Fibroblast of skin of left quadriceps (primary cell): ENCODE data around the gene BIRC2.

ENCODE experiments used
- DNase-seq, 2 experiments: peaks; one replicate each; pipeline ENCODE4 v3.0.0-alpha.2; 2013; ENCODE audit warnings: low read depth in 2 of 2

Gene BIRC2

DNA sequence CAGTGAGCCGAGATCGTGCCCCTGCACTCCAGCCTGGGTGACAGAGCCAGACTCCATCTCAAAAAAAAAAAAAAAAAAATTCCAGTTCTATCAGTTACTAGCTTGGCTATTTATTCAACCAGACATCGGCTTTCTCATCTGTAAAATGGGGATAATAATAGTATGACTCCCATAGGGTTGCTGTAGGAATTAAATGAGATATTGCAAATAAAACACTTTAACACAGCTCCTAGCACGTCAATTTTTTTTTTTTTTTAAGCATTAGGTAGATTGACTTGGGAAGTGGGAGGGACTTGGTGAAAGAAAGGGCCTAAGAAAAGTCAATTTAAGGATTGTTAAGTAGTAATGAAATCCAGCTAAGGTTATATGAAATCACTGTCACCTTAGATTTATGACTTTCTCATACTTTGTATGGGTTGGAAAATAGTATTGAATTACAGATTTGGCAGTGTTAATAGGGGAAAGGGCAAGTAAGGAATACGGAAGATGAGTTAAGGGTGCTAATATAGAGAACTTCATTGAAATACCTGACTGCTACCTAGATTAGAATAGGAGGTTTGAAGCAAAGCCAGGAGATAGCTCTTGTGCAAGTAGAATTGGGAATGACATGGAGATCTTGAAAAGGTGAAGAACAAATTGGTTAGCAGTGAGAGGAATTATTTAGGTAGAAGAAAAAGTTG is 28.8 kb downstream of the BIRC2 start:
- DNase-seq: no peak

DNA sequence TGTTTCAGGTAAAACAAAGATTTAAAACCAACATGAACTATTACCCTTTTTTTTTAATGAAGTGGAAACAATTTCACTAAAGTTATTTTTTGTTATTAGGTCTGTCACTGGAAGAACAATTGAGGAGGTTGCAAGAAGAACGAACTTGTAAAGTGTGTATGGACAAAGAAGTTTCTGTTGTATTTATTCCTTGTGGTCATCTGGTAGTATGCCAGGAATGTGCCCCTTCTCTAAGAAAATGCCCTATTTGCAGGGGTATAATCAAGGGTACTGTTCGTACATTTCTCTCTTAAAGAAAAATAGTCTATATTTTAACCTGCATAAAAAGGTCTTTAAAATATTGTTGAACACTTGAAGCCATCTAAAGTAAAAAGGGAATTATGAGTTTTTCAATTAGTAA is 30.9 kb downstream of the BIRC2 start:
- no peak for DNase-seq

DNA sequence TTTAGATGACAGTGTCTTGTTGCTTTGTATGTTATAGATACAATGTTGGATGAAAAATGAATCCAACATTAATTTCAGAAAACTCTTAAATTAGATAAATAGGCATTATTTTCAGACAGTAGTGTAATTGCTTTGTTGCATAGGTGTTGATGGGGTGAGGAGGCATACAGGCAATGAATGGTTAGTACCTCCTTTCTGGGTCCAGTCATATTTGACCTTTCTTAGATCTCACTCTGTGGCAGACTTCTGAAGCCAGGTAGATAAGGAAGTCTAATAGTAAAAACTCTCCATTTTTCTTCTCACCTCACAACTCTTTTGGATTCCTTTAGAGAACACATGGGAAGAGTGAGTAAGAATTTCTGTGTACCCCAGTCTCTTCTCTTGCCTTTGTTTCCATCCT is 31.8 kb downstream of the BIRC2 start:
- no peak for DNase-seq

DNA sequence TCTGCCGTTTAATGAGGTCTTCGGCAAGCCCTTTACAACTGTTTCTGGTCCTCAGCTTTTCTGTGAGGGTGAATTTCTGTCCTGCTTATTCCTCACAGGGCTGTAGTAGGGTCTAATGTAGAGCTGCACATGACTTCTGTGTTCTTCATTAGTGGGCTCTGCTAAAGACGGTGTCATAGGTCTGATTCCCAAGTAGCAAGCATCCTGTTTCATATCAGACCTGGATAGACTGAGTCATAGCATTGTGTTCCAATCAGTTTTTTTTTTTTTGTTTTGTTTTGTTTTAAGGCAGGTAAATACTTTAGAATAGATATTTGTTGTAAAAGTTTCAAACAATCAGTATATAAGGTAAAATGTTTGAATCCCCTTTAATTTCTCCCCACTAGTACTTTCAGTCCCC is 35.4 kb downstream of the BIRC2 start:
- DNase-seq: no peak

DNA sequence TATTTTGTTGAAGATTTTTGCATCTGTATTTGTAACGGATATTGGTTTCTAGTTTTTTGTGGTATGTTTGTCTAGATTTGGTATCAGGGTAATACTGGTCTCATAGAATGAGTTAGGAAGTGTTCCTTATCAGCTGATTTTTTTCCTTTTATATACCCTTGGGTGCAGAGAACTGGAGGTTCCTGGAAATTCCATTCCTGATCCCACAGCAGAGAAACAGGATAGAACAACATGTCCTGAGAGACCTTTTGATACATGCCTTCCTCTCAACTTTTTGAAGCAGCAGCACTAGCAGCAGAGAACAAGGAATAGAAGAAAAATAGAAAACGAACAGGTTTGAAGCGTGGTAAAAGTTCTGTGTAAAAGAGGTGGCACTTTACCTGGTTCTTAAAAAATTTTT is 36.8 kb downstream of the BIRC2 start:
- DNase-seq: no peak

DNA sequence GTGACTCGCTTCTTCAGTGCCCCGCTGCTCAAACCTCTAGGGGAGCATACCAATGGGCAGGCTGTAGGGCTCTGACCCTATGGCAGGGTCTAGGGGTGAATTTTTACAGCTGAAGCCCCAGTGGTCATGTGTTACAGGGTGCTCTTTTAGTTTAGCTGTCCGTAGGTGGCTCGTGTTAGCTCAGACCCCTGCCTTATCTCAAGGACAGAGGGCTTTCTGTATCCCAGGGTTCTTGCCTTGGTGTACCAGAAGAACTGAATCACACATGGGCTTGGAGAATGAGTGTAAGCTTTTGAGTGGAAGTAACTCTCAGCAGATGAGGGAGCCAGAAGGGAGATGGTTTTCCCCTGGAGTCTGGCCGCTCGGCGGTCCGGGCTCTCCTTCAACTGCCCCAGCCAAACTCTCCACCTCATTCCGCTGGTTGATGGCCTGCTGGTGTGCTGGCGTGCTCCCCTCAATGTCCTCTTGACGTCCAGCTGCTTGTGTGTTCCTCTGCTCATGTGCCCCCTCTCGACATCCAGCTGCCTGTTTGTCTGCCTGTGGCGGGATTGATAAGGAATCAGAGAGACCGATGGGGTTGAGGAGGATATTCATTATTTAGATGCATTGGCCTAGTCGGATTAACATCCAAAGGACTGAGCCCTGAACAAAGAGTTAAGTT is 37.5 kb downstream of the BIRC2 start:
- no peak for DNase-seq

DNA sequence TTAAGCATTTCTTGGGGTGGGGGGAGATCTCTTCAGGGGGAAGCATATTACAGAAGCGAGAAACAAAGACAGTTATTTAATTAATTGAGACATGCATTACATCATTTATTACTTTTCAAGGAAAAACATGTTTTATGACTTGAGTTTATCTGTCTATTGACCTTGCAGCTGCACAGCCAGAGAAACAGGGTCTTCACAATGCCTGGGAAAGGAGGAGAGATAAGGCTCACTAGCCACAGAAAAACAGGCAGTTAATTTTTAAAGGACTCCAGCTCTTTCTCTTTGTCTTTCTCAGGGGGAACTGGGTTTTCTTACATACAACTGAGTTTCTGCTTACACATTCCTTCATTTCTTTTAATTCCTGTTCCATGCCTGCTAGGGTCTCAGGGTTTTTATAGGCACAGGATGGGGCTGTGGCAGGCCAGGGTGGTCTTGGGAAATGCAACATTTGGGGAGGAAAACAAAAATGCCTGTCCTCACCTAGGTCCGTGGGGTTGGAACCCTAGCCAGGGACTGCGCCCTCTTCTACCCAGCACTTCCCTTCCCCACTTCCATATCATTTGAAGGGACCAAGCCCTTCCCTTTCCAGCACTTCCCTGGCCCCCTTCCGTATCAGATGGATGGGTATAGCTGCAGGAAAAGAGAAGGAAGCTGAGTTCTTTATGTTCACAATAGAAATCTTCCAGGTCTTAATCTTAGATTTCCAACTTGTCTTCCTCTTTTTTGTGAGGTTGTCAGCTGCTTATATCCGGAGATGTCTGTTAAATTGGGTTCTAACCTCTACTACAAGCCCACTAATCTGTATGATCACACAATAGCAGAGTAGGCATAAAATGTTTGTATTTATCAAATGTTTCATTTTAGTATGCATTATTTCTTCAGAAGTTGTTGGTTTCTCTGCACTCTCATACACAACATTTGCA is 38.3 kb downstream of the BIRC2 start:
- DNase-seq: no peak

DNA sequence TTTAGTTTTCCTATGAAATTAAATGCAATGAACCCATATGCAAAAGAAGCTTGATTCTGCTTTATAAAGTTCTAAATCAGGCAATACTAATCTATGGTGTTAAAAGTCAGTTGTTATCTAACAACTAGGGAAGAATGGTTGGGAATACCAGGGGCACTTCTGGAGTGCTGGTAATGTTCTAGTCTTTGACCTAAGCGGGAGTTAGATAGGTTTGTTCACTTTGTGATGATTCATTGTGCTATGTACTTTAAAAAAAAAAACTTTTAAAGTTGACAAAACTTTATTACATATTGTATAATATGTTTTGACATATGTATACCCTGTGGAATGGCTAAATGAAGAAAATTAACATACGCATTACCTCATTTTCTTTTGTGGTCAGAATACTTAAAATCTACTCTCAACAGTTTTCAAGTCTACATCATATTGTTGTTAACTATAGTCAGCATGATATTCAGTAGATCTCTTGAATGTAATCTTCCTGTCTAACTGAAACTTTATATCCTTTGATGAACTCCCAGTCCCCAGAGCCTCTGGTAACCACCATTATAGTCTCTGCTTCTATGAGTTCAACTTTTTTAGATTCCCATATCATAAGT is 39.2 kb downstream of the BIRC2 start:
- no peak for DNase-seq

DNA sequence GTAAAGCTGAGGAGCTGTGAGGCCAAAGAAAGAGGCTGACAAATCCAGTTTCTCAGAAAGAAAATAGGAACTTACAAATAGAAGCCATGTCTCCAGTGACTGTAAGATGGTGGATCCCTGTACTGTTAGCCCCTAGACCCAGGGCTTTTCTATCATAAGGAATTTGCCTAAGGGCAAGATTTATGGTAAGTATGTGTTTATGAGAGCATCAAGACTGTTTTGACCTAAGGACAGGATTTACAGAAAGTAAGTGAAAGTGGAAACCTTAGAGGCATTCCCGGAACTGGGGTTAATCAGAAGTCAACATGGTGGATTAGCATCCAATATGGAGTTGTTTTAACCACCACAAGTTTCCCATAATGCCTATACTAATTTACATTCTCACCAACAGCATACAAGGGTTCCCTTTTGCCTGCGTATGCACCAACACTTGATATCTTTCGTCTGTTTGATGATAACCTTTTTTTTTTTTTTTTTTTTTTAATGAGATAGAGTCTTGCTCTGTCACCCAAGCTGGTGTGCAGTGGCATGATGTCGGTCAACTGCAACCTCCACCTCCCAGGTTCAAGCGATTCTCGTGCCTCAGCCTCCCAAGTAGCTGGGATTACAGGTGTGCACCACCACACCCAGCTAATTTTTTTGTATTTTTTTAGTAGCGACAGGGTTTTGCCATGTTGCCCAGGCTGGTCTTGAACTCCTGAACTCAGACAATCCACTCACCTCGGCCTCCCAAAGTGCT is 40.2 kb downstream of the BIRC2 start:
- DNase-seq: no peak

DNA sequence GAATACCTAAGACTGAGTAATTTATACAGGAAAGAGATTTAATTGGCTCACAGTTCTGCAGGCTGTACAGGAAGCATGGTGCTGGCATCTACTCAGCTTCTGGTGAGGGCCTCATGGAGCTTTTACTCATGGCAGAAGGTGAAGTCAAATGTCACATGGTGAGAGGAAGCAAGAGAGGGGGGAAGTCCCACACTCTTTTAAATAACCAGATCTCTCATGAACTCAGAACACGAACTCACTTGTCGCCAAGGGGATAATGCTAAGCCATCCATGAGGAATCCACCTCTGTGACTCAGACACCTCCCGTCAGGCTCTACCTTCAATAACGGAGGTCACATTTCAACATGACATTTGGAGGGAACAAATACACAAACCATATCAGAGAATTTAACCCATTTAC is 42.2 kb downstream of the BIRC2 start:
- DNase-seq: no peak

DNA sequence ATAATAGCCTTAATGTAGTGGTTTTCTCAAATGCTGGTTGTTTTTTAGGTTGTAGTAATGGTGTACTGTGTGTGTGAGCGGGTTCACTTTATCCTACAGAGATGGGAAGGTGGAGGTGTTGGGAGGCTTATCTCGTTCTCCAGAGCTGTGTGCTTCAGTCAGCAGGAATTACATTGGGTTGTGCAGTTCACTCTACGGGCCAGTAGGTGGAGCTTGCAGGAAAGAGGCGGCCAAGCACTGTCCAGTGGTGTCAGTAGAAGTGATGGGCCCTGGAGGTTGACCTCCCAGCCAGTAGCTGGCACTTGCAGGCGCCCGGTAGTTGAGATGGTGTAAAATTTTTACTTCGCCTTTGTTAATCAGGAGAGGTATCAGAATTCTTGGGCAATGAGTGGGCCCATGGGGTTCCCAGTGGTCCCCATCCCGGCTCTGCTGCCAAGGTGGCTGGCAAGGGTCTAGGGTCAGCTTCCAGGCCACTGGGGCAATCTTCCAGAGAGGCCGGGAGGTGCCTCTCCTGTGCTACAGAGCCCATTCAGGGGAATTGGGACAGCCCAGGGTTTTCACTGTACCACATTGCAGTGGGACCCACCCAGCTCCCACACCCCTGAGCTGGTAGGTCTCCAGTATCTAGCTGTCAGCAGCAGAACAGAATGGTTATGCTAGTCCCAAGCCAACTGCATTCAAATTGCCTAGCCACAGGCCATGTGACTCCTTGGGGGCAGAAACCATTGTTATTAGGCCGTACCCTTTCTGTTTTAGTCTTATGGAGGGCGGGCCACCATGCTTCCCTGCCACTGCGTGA is 43.9 kb downstream of the BIRC2 start:
- peak; percentile 17 to 19 for DNase-seq

DNA sequence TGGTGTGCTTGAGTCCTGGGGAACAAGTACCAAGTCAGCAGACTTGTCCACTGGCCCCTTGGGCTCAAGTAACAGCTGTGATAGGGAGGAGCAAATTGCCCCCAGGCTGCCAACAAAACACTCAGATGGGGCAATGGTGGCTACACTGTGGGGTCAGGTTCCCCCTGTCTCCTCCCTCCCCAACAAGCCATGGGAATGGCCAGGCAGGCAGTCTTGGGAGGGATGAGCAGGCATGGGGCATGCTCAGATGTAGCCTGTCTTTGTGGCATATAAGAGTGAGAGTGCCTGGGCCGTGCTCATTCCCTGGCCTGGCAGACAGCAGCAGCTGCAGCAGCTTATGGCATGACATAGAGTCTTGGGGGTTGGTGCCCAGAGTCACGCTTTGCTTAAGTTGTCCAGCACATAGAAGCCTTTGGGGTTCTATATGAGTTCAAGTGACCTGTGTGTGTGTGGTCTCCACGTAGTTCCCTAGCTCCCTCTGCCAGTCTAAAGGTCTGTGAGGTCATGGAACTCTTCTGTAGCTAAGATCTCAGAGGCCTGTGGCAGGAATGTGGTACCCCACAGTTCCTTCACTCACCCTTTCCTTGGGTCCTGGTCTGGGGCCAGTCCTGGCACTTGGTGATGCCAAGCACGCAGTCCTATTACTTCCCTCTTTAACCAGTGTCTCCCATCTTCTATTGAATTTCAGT is 44.7 kb downstream of the BIRC2 start:
- no peak for DNase-seq

DNA sequence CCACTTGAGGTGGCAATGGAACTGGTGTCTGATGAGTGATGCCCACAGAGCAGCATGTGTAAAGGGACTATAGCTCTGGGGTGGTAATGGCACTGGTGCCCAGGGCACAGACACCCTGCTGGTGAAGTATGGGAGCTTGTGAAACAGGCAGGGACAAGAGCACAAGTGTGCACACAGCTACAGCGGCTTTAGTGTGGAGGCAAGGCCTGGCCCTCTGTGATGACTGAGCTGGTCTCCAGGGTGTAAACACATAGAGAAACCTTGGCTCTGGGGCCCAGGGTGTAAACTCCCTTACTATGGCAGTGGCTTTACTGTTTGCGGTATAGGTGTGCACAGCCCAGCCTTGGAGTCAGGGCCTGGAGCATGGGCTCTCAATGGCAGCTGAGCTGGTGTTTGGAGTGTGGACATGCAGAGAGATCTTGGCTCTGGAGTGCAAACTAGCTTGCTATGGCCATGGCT is 46.3 kb downstream of the BIRC2 start:
- no peak for DNase-seq

DNA sequence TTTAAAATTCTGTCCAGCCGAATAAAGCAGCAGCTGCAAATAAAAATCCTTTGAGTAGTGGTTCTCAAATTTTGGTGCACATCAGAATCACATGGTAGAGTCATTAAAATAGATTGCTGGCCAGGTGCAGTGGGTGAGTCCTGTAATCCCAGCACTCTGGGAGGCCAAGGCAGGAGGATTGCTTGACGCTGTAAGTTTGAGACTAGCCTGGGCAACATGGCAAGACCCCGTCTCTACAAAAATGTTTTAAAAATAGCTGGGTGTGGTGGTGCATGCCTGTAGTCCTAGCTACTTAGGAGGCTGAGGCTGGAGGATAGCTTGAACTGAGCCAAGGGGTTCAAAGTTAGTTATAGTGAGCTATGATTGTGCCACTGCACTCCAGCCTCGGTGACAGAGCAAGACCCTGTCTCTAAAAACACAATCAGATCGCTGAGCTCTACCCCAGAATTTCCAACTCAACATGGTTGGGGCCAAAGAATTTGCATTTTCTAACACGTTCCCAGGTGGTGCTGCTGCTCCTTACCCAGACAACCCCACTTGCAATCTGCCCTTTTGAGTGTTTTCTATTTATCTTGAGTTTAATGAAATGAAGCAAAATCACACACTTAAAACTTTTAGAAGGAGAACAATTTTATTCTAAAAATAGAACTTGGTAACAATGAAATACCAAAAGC is 48.8 kb downstream of the BIRC2 start:
- no peak for DNase-seq

DNA sequence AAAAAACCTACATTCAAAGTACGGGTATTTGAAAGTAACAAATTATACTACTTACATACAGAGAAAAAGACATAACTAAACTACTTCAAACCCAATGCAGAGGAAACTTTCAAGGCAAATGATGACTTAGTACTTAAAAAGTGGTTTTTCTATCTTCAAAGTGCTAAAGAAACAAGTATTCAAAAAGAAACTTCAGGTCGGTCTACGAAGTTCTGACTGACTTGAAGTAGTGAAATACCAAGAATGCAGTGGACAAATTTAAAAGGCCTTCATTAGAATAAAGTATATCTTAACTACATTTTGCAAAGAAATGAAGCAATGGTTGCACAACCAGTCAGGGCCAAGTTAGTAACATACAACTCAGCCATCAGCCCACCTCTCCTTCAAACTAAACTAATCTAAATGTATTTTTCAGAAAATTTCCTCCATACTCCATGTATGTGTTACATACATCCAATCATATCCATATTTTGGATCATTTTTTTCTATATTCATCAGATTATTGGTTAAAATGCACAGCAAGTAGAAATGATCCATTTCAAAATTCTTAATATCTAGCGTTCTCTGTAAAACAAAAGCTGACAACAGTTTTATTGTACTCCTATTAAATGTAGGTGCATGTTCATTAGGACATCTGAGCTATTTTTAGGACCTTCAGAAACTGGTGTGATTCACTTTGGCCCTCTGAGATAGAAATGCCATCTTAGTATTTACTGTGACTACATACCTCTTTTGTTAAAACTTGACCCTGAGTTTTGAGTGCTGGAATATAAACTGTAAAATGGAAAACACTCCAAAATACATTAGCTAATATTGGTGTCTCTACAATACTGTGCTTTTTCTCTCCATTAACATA is 49.9 kb downstream of the BIRC2 start:
- no peak for DNase-seq

DNA sequence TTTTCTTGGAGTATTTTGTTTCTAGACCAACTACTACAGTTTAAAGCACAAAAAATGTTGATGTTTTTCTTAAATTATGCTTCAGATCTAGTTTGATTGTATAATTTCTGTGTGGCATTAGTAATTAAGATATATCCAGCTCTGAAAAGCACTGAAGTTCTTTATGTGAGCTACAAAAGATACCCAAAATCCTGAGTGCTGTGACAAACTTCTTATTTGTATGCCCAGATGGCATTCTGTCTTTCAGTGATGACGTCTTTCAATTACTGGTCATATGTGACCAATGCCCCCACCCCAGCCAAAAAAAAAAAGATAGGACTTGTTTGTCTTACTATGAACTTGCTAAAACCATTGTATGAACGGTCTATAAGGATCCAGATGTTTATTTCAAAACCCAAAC is 51.3 kb downstream of the BIRC2 start:
- DNase-seq: no peak

DNA sequence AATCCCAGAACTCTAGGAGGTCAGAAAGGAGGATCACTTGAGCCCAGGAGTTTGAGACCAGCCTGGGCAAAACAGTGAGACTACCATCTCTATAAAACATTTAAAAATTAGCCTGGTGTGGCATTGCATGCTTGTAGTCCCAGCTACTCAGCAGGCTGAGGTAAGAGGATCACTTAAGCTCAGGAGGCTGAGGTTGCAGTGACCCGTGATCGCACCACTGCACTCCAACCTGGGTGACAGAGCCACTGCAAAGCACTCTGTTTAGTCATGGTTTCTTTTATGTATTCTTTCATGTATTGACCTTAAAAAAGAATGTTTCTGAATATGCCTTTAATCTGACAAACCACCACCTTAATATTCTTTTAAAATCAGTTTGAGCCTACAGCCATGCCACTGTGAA is 52.2 kb downstream of the BIRC2 start:
- no peak for DNase-seq

DNA sequence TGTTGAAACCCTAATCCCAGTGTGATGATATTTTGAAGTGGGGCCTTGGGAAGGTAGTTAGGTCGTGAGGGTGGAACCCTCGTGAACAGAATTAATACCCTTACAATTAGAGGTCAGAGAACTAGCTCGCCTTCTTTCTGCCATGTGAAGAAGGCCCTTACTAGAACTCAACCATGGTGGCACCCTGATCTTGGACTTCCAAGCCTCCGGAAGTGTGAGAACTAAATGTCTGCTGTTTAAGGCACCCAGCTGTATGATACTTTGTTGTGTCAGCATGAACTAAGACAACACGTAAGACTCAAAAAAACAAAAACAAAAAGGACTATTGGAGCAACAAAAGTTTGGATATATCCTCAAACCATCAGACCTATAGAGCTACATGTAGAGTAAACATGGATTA is 53.6 kb downstream of the BIRC2 start:
- no peak for DNase-seq

DNA sequence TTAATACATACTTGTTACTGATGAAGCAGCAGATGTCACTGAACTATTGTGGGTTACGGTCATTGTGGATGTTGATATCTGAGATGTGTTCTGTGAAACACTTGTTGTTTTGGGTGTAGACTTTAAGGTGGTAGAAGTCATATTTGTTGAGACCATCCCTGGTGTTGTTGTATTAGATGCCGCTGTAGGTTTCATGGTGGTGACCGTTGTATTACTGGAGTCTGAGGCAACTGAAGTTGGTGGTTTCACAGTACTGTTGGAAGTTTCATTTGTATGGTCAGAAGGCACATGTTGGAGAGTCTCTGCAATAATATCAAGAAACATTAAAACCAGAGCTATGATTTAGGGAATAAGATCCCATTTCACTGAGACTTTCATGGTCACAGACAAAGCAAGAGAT is 54.9 kb downstream of the BIRC2 start:
- no peak for DNase-seq
